T-cell (primary cell): ENCODE data around the gene LYPD3. TPM values are rescaled to one million over a fixed set of nuclear protein-coding genes. Genes with fewer than 3 reads are reported as not detected.

Experiments
- ATAC-seq, 4 experiments: fragments of 200-7000 bp in 3 of 4; fragments of 150-1000 bp in 1 of 4; cut with Tn5 transposase; replicated peaks in 1 of 4; 1 replicate in 3 of 4; 2 replicates in 1 of 4; pipeline ENCODE4 v1.10.0; 2021; ENCODE audit warnings: moderate library complexity in 3 of 4, mild to moderate bottlenecking in 2 of 4, moderate number of reproducible peaks in 1 of 4
- CTCF ChIA-PET, 2 donors: fragments of 300-600 bp; sonication (Branson Sonifier 250); formaldehyde crosslinking; loops; one replicate each; lab custom pipeline; 2022; ENCODE audit warnings: antibody characterized with exemption in 2 of 2; lab: Charles Lee
- POLR2A ChIA-PET, 2 donors: fragments of 300-600 bp; sonication (Branson Sonifier 250); formaldehyde crosslinking; loops; one replicate each; lab custom pipeline; 2022; ENCODE audit warnings: antibody characterized with exemption in 2 of 2; lab: Charles Lee
- DNase-seq, 35 experiments: peaks; one replicate each; pipeline versions ENCODE4 v3.0.0 to v3.0.0-alpha.2; 2013 to 2023
- H3K27ac ChIP-seq: one replicate; pipeline ENCODE4 v1.5.1; 2013; ENCODE audit warnings: low read length
- H3K27me3 ChIP-seq, 2 experiments: replicated peaks in 1 of 2; 1 replicate in 1 of 2; 2 replicates in 1 of 2; pipeline versions ENCODE4 v1.6.1 to v1.7.0; 2013; ENCODE audit warnings: low read length in 1 of 2, mixed read lengths in 1 of 2; ENCODE audit not compliant: control insufficient read depth in 2 of 2, insufficient read depth in 2 of 2; ENCODE audit errors: extremely low read depth in 1 of 2
- H3K36me3 ChIP-seq, 2 donors: 1 replicate in 1 of 2; 2 replicates in 1 of 2; pipeline versions ENCODE4 v1.6.1 to v1.7.0; 2013; ENCODE audit warnings: low read length in 1 of 2; ENCODE audit not compliant: control insufficient read depth in 2 of 2, insufficient read depth in 1 of 2; ENCODE audit errors: extremely low read depth in 1 of 2
- H3K4me1 ChIP-seq, 2 experiments: 1 replicate in 1 of 2; 2 replicates in 1 of 2; pipeline versions ENCODE4 v1.6.1 to v1.7.0; 2013; ENCODE audit warnings: low read length in 2 of 2, mixed read lengths in 1 of 2; ENCODE audit not compliant: insufficient read depth in 2 of 2, control insufficient read depth in 1 of 2; ENCODE audit errors: extremely low read depth in 1 of 2
- H3K4me3 ChIP-seq, 2 donors: 1 replicate in 1 of 2; 2 replicates in 1 of 2; pipeline versions ENCODE4 v1.5.1 to v1.7.0; 2013; ENCODE audit warnings: mild to moderate bottlenecking in 2 of 2, low read length in 1 of 2, moderate library complexity in 1 of 2; ENCODE audit not compliant: control insufficient read depth in 1 of 2; ENCODE audit errors: extremely low read depth in 1 of 2
- H3K9me3 ChIP-seq: 2 replicates; pipeline ENCODE4 v1.7.0; 2013
- H3K27ac Mint-ChIP-seq, 2 donors: one replicate each; pipeline ENCODE4 v1.8.0; 2020 to 2021; ENCODE audit warnings: mild to moderate bottlenecking in 2 of 2, mixed read lengths in 2 of 2
- H3K27me3 Mint-ChIP-seq, 2 donors: one replicate each; pipeline ENCODE4 v1.8.0; 2021 to 2022; ENCODE audit warnings: mixed read lengths in 2 of 2
- H3K36me3 Mint-ChIP-seq: one replicate; pipeline ENCODE4 v1.8.0; 2021; ENCODE audit warnings: mixed read lengths
- H3K4me1 Mint-ChIP-seq, 3 donors: one replicate each; pipeline ENCODE4 v1.8.0; 2020 to 2022; ENCODE audit warnings: mixed read lengths in 3 of 3, mild to moderate bottlenecking in 1 of 3
- H3K4me3 Mint-ChIP-seq, 3 donors: one replicate each; pipeline ENCODE4 v1.8.0; 2020 to 2022; ENCODE audit warnings: mild to moderate bottlenecking in 3 of 3, mixed read lengths in 3 of 3, moderate library complexity in 3 of 3
- H3K9me3 Mint-ChIP-seq, 3 donors: one replicate each; pipeline ENCODE4 v1.8.0; 2020 to 2022; ENCODE audit warnings: mixed read lengths in 3 of 3
- WGBS: methylation state at CpG from one replicate; pipeline ENCODE4 v1.1.5; 2013; ENCODE audit warnings: missing lambda C conversion rate; ENCODE audit not compliant: insufficient coverage; 5-methylcytosine and 5-hydroxymethylcytosine counted together
- total RNA-seq, 35 experiments: library from RNA in 6 of 35; stranded (reverse) in 6 of 35; fragments of 120-200 nt in 1 of 35; gene quantifications; one replicate each; pipeline versions ENCODE4 v1.2.1 to v1.2.4 and lab custom pipeline; 2013 to 2026

The LYPD3 gene
- total RNA-seq, 5 donors from 2014 or later (not counting 1 experiment from before 2014, with no cell fraction given): 2.8 to 24.0 (median 4.6) TPM

- peak overlapping the region; percentile 68 for H3K27ac ChIP-seq
- no peaks in the 10 kb centered on the region for H3K36me3 ChIP-seq
- DNase-seq (peak in 3 of 35 experiments; percentile 23 to 45 (median 32)), ATAC-seq (no peak)
- no peaks in the 10 kb centered on the region for H3K9me3 ChIP-seq
- no peak overlapping the region for H3K4me3 ChIP-seq
- peak overlapping the region in 2 of 3 donors; percentile 43 to 63 for H3K4me3 Mint-ChIP-seq
- H3K27ac Mint-ChIP-seq: peak overlapping the region; percentile 93 to 94
- no peaks in the 10 kb centered on the region for H3K27me3 ChIP-seq
- ChIA-PET CTCF (interaction anchor here in 1 of 2 donors (1.0 to 1.4 kb wide), 2 partner anchors 22 to 51 kb away, joined by 4 to 7 read pairs; no protein-coding TSS in a partner anchor), POLR2A (interaction anchor here in 1 of 2 donors (0.6 kb wide), 1 partner anchor 15 kb away, joined by 3 read pairs; no protein-coding TSS in a partner anchor)
- H3K9me3 Mint-ChIP-seq: no peaks in the 10 kb centered on the region
- 40% methylated on average over 1 of the region's 4 CpGs for WGBS
- no peaks in the 10 kb centered on the region for H3K27me3 Mint-ChIP-seq
- H3K4me1 ChIP-seq: peaks cover 42 to 76% of the 10 kb centered on the region in 2 experiments
- no peaks in the 10 kb centered on the region for H3K36me3 Mint-ChIP-seq
- peaks cover 63 to 81% (median 79%) of the 10 kb centered on the region in 3 donors for H3K4me1 Mint-ChIP-seq
These were observed 3.1 kb upstream of the LYPD3 start for GRCh38 chr19:43468354-43469159.

- Histone ChIP-seq H3K27me3 (no peaks in the 10 kb centered on the region), H3K36me3 (no peaks in the 10 kb centered on the region), H3K4me3 (no peak overlapping the region), H3K9me3 (no peaks in the 10 kb centered on the region), H3K27ac (peak overlapping the region; percentile 38), H3K4me1 (peaks cover 44 to 82% of the 10 kb centered on the region in 2 experiments)
- Mint-ChIP-seq H3K27me3 (no peaks in the 10 kb centered on the region), H3K9me3 (no peaks in the 10 kb centered on the region), H3K27ac (peak overlapping the region; percentile 93 to 94), H3K4me3 (peak overlapping the region in 1 of 3 donors; percentile 63), H3K36me3 (no peaks in the 10 kb centered on the region), H3K4me1 (peaks cover 57 to 78% (median 76%) of the 10 kb centered on the region in 3 donors)
- ATAC-seq: no peak
- ChIA-PET CTCF (no interaction called here), POLR2A (no interaction called here)
- 100% methylated on average over 1 of the region's 4 CpGs for WGBS
- DNase-seq: no peak
These were observed 2.3 kb upstream of the LYPD3 start for GRCh38 chr19:43467730-43468129.

- Mint-ChIP-seq H3K27ac (peak overlapping the region; percentile 60 to 94), H3K4me1 (peaks cover 58 to 78% (median 76%) of the 10 kb centered on the region in 3 donors), H3K9me3 (no peaks in the 10 kb centered on the region), H3K27me3 (no peaks in the 10 kb centered on the region), H3K36me3 (no peaks in the 10 kb centered on the region), H3K4me3 (peak overlapping the region in 1 of 3 donors; percentile 11)
- no peak for DNase-seq
- WGBS: 80% methylated on average over 6 of the region's 6 CpGs
- H3K36me3 ChIP-seq: no peaks in the 10 kb centered on the region
- no peaks in the 10 kb centered on the region for H3K9me3 ChIP-seq
- POLR2A ChIA-PET: no interaction called here
- no peaks in the 10 kb centered on the region for H3K27me3 ChIP-seq
- ATAC-seq: no peak
- no peak overlapping the region for H3K27ac ChIP-seq
- CTCF ChIA-PET: no interaction called here
- peaks cover 43 to 83% of the 10 kb centered on the region in 2 experiments for H3K4me1 ChIP-seq
- H3K4me3 ChIP-seq: no peak overlapping the region
These were observed 1.9 kb upstream of the LYPD3 start for GRCh38 chr19:43467276-43467675.

GRCh38 chr19:43466793-43467192 lies 1.4 kb upstream of the LYPD3 start:
- no peaks in the 10 kb centered on the region for H3K9me3 Mint-ChIP-seq
- ATAC-seq (no peak), DNase-seq (no peak)
- no peaks in the 10 kb centered on the region for H3K36me3 Mint-ChIP-seq
- no CpG with 5 or more reads among the region's 1 CpG for WGBS
- no peaks in the 10 kb centered on the region for H3K9me3 ChIP-seq
- H3K4me1 ChIP-seq: peaks cover 42 to 82% of the 10 kb centered on the region in 2 experiments
- H3K27ac ChIP-seq: no peak overlapping the region
- no peaks in the 10 kb centered on the region for H3K27me3 ChIP-seq
- H3K36me3 ChIP-seq: no peaks in the 10 kb centered on the region
- ChIA-PET POLR2A (no interaction called here), CTCF (no interaction called here)
- no peaks in the 10 kb centered on the region for H3K27me3 Mint-ChIP-seq
- peaks cover 63 to 79% (median 77%) of the 10 kb centered on the region in 3 donors for H3K4me1 Mint-ChIP-seq
- H3K27ac Mint-ChIP-seq: peak overlapping the region; percentile 60 to 94
- no peak overlapping the region for H3K4me3 ChIP-seq
- H3K4me3 Mint-ChIP-seq: peak overlapping the region in 1 of 3 donors; percentile 11

GRCh38 chr19:43464134-43464775 lies 1.2 kb downstream of the LYPD3 start:
- Mint-ChIP-seq H3K36me3 (peaks cover 6% of the 10 kb centered on the region), H3K4me1 (peaks cover 63 to 65% (median 64%) of the 10 kb centered on the region in 3 donors), H3K9me3 (no peaks in the 10 kb centered on the region), H3K27me3 (no peaks in the 10 kb centered on the region), H3K4me3 (peak overlapping the region; percentile 88 to 95 (median 90)), H3K27ac (peak overlapping the region; percentile 95 to 97)
- Histone ChIP-seq H3K9me3 (no peaks in the 10 kb centered on the region), H3K36me3 (peaks cover 0 to 5% of the 10 kb centered on the region in 2 donors), H3K27me3 (no peaks in the 10 kb centered on the region), H3K4me3 (peak overlapping the region; percentile 67 to 96), H3K27ac (peak overlapping the region; percentile 90), H3K4me1 (peaks cover 25 to 61% of the 10 kb centered on the region in 2 experiments)
- peak in 1 of 35 experiments; percentile 76 for DNase-seq
- POLR2A ChIA-PET: interaction anchor here (0.7 to 1.3 kb wide), 5 partner anchors 25 to 290 kb away, joined by 3 to 7 read pairs (median 4); partner anchors contain the start of genes IRGQ (in 1 of the 2), SMG9 (in 1 of the 2) and ZNF576 (in 1 of the 2)
- peak in 2 of 4 experiments; percentile 17 to 20 for ATAC-seq
- 8% methylated on average over 25 of the region's 33 CpGs for WGBS
- CTCF ChIA-PET: interaction anchor here (0.7 to 2.1 kb wide), 16 partner anchors 16 to 363 kb away, joined by 3 to 25 read pairs (median 8); partner anchors contain the start of genes IRGQ (in 1 of the 2), PHLDB3 (in 1 of the 2), ZNF283 (in 1 of the 2) and ZNF575 (in 1 of the 2)
